NCI-H510A treated with DMSO at 0.1 percent for 48 hours (cell line): ENCODE results near the gene VTA1.
"Not testable (repeated sequence)": the region's sequence is repeated elsewhere in the genome, so short reads cannot be mapped to it uniquely, and the experiment has no call there.

Source experiments
- DNase-seq: peaks from one replicate; lab custom pipeline; 2025; lab: John Stamatoyannopoulos, UW

VTA1 gene

DNA sequence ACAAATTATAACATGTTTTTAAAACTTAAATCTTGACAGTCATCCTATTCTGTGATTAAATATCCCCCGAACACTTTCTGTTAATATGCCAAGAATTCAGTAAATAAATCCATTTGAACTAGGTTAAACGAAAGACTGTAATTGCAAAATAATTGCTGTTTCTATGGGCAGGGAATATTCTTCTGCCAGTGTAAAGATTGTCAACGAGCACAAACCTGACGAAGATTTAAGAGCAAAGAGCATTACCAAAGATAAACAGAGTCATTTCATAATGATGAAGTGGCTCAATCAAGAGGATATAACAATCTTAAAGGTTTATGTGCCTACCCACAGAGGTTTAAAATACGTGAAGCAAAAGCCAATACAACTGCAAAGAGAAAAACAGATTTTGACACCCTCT is 78.5 kb downstream of the VTA1 start:
- no peak for DNase-seq

DNA sequence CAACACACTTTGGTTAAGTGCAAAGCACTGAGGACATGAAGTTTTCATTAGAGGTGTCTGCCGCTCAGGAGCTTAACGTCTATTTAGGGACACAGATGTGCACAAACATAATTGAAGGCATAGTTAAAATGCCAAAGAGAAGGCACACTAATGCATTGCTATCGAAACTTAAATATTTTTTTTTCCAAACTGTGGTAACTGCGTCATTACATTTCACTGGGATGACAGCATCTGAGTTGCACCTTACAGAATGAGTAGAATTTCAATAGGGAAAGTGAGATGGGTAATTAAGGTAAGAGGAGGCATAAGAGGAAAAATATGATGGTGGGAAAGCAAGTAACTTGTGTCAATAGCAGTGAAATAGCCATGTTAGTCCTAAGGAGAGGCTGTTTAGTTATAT is 79.7 kb downstream of the VTA1 start:
- no peak for DNase-seq

DNA sequence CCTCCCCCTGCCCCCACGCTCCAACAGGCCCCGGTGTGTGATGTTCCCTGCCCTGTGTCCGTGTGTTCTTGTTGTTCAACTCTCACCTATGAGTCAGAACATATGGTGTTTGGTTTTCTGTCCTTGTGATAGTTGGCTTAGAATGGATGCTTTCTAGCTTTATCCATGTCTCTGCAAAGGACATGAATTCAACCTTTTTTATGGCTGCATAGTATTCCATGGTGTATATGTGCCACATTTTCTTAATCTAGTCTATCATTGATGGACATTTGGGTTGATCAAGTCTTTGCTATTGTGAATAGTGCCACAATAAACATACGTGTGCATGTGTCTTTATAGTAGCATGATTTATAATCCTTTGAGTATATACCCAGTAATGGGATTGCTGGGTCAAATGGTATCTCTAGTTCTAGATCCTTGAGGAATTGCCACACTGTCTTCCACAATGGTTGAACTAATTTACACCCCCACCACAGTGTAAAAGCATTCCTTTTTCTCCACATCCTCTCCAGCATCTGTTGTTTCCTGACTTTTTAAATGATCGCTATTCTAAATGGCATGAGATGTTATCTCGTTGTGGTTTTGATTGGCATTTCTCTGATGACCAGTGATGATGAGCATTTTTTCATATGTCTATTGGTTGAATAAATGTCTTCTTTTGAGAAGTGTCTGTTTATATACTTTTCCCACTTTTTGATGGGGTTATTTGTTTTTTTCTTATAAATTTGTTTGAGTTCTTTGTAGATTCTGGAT is 82.6 kb downstream of the VTA1 start:
- not testable (repeated sequence) for DNase-seq

DNA sequence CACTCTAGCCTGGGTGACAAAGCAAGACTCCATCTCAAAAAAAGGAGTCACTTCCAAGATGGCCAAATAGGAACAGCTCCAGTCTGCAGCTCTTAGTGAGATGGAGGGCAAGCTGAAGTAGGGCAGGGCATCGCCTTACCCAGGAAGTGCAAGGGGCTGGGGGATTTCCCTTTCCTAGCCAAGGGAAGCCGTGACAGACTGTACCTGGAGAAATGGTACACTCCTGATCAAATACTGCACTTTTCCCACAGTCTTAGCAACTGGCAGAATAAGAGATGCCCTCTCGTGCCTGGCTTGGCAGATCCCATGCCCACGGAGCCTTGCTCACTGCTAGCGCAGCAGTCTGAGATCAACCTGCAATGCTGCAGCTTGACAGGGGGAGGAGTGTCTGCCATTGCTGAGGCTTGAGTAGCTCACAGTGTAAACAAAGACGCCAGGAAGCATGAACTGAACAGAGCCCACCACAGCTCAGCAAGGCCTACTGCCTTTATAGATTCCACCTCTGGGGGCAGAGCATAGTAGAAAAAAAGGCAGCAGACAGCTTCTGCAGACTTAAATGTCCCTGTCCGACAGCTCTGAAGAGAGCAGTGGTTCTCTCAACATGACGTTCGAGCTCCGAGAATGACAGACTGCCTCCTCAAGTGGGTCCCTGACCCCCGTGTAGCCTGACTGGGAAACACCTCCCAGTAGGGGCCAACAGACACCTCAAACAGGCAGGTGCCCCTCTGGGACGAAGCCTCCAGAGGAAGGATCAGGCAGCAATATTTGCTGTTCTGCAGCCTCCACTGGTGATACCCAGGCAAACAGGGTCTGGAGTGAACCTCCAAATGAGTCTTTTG is 85.4 kb downstream of the VTA1 start:
- DNase-seq = peak; percentile 30

DNA sequence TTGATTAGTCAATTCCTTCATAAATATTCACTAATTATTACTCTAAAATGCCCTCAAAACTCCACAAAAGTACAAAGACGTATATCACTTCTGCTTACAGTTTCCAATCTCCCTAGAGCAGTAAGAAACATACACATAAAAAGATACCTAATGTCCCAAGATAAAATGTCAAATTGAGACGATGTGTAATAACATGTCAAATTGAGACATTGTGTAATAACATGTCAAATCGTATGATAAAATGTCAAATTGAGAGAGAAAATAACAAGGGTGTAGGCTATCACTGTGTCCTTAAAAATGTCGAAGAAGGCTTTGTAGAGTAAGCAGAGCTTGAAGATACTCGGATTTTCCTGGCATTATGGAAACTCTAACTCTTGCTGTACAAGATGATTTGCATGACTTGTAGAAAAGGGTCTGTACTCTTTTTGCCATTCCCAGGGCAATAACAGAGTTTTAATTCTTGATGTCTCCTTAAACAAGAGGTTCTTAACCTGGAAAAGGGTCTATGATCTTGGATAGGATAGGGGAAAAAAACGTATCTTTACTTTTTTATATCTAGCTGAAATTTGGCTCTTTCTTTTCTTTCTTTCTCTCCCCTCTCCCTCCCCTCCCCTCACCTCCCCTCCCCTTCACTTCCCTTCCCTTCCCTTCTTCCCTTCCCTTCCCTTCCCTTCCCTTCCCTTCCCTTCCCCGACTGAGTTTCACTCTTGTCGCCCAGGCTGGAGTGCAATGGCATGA is 87.1 kb downstream of the VTA1 start:
- DNase-seq = no peak

DNA sequence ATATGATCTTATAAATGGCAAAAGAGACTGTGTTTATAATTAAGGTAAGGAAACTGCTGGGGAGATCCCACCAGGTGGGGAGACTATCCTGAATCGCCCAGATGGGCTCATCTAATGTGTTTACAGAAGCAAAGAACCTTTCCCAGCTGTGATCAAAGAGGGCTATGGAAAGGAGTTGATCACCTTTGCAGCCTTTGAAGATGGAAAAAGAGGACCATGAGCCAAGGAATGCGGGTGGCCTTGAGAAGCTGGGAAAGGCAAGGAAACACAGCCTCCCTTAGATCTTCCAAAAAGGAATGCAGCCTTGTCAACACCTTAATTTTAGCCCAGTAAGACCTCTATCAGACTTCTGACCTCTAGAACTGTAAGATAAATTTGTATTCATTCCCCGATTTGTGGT is 88.2 kb downstream of the VTA1 start:
- no peak for DNase-seq

DNA sequence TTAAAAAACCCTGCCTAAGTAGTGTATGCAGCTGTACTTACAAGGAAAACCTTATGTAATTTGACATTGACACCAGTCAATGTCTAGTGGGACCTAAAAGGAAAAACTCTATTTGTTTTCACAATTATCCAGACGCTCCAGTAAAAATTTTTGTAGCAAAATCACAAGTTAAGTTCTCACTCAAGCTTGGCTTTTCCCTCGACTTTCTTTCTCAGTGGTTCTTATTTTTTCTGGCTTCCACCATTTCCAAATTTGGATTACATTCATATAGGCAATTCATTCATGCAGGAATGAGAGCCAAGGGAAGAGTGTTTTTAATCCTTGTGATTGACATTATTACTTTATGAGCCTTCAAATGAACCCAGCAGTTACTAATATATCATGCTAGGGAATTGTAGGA is 88.7 kb downstream of the VTA1 start:
- DNase-seq = no peak

DNA sequence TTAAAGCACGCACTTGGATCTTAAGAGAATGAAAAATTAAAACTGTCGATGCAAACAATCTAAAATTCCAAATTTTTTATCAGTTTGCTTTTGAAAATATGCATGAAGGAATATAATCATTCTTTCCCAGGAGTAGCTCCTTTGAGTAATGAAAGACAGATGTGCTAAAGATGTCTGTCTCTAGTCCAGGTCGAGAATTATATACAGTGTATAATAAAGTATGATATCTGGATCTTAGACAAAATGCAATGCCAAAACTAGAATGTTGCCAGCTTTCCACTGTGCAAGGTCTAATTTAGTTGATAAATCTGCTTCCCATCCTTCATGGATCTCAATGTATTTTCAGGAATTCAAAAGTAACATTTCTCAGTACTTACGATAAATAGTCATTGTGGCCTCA is 89.6 kb downstream of the VTA1 start:
- no peak for DNase-seq

DNA sequence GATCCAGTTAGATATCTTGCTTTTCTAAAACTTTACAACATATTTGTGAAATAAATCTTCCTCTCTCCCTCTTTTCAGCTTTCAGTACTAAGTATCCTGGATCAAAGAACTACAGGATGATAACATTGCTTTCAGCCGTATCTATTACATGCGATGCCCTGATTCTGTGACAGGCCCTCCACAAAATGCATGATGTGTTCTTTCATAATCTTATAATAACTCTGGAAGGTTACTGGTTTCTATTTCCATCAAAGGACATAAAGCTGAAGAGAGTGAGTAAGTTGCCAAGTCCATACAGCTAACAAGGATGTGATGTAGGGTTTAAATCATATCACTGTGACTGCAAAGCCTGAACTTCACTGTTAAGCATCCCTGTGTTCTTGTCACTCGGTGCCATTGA is 91.8 kb downstream of the VTA1 start:
- DNase-seq = no peak

DNA sequence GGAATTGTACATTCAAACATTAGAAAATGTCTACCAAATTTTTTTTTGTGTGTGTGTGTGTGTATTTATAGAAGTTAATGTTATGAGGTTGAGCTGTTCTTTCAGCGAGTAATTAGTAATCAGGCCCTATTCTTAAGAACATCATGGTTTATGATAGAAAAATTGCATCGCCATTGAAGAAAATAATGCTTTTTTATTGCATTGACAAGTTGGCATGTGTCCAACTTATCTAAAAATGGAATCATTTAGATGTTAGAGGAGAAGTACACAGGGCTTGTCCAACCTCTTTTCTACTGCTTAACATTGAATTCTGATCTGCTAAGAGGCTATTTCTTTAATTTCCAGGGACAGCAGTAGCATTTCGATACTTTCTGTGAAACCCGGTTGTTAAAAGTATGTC is 93.1 kb downstream of the VTA1 start:
- no peak for DNase-seq

DNA sequence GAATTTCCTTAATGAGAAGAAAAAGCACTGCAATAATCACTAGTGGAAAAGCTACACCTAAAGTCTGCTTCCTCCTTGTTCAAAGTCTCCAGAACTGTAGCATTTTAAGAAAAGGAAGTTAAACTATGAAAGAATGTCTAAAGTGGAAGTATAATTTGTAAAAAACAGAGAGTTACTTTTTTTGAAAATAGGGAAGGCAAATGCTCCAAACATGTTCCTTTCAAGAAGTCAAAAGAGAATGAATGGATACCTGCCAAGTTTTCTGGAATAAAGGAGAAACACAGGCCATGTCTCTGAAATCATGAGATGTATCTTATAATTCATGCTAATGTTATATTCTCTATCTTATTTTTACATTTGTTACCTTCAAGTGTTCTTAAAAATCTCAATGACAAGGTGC is 94.0 kb downstream of the VTA1 start:
- DNase-seq = no peak

DNA sequence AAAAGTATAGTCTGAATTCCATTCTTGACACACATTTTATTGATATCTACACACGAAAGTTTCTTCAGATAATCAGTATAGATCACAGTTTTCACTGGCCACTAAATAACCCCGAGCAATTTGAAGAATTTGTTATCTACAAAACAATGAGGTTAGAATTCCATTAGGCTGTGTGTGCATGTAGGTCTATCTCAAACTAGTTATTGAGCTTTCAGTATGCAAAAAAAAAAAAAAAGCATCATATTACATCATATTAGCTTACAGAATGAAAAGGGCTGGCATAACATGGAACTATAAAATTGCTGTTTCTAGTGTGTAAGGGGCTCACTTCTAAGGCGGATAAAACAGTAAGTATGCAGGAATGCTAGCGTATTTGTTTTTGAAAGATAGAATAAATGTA is 95.2 kb downstream of the VTA1 start:
- DNase-seq = no peak

DNA sequence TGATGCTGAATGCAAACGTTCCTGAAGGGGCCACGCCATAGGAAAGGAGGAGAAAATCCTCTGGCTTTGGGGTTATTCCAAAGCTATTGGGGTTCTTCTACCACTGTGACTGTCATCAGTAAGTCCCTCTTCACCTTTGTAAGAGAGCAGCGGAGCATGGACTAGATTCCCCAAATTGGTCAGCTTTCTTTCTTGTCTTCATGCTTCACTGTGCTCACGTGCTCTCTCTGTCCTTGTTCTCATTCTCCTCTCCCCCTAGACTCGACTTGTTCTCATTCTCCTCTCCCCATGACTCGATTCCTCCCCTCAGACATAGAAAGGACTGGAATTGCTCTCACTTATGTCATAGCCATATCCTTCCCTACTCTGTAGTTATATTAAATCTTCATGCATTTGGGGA is 99.9 kb downstream of the VTA1 start:
- no peak for DNase-seq

DNA sequence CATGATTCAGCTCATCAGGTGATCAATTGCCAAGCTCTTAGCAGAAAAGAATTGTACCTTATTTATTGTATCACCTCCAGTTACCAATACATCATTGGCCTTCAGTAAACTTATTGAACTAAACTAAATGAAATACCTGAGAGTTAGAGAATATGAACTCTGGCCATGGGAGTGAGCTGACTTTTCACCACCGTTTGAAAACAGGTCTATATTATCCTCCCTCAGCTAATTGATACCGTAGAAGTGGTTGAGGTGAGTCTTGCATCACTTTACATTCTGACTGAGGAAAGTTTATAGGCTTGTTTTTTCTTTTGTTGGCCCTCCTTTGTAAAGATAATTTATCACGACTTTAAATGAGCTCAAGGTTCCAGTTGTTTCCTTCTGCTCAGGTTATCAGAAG is 102.2 kb downstream of the VTA1 start:
- no peak for DNase-seq

DNA sequence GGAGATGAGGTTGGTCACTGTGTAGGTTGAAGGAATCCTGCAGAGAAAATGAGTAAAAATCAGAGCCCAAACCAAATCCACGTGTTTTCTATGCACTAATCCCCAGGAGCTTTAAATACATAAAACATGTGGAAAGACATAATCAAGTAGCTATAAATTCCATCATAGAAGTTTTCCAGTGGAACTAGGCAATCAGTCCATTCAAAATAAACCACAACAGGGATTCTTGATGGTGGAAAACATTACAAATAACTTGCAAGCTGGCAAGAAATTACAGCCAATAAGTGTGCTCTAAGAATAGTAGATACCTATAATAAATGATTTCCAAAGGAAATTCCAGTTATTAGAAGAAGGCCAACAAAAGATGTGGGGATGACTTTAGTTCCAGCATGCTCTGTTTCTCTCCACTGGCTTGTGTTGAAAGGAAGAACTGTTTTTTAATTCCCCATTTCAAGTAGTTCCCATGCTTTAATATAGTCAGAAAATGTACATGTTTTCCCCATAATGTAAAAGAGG is 104.9 kb downstream of the VTA1 start:
- no peak for DNase-seq

DNA sequence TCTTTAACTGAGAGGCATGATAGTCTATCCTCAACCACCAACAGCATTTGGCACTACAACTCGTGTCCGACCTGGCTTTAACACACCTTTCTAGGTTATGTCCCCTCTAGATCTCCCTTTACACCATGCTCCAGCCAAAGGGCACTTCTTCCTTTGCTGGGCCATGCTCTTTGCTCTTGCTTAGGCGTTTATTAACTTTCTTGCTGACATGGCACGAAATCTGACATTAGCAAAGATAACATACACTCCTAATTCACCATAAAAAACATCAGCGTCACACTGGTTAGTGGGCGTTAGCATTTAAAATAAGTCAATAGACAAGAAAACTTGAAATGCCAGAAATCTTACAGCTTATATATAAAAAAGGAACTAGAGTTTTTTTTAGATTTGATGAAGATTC is 107.5 kb downstream of the VTA1 start:
- no peak for DNase-seq

DNA sequence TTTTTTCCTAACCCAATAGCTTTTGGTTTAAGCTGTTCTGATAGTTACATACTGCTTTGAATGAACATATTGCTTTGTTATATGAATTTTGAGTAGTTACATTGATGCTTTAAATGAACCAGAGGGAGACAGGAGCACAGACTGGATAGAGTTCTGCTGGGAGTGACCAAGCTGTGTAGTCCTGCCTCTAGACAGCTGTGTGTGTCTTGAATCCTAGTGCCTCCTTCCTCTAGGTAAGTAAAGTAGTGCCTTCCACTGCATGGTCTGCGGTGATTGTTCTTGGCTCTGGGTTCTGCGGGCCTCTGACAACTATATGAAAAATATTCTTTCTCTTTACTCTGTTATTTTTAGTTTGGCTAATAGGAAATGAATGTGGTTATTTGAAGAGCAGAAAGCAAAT is 108.7 kb downstream of the VTA1 start:
- DNase-seq = no peak

DNA sequence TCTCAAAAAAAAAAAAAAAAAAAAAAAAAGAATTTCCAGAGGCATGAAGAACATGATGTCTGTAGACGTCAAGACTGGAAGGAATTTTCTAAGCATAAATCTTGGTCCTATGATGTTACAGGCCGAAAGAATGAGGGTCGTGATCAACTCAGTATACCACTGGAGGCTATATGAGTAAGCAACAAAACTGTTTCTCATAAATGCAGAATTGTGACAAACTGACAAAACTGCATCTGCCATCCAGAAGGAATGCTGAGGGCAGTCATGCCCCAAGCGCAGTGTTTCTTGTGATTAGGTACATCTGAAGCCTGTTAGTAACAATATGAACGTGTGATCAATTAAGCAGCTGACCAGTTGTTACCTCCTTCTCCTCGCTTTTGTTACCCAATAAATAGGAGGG is 111.2 kb downstream of the VTA1 start:
- DNase-seq = no peak

DNA sequence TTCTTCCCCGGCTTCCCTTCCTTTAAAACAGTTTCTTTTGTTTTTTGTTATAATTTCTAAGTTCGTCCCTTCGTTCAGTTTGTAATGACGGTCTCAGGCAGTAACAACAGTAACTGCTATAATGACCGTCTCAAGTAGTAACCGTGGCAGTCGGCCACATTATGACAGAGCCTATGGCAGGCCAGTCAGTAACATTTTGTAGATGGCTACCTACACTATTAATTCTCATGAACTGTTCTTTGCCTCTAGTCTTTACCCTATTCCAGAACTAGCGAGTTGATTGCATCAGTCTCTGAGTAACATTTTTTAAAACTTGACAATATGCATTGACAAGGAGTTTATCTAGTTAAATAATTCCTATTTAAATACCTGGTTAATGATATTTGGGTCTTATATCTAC is 111.7 kb downstream of the VTA1 start:
- no peak for DNase-seq

DNA sequence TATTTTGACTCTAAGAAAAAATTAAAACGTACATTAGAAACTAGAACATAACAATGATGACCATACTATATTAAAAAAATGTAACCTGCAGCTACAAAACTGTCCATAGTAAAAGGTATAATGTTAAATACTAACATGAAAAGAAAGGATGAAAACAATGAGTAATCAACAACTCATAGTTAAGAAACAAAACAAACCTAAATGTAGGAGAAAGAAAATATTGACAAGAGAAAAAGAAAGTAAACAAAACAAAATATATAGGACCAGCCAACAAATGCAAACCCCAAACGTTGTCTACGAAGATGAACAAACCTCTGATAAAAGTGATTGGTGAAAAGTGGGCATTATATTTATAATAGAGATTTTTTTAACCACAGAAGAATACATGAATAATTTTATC is 113.7 kb downstream of the VTA1 start:
- DNase-seq = no peak

DNA sequence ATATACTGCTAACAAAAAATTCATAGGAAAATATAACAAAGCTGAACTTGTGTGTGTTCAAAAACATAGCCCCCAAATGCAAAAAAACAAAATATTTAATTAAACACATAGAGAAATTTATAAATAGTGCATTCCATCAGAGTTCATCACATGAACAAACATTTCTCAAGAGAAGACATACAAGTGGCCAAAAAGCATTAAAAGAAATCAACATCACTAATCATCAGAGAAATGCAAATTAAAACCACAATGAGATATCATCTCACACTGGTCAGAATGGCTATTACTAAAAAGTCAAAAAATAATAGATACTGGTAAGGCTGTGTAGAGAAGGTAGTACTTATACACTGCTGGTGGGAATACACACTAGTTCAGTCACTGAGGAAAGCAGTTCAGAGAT is 115.2 kb downstream of the VTA1 start:
- DNase-seq = no peak

DNA sequence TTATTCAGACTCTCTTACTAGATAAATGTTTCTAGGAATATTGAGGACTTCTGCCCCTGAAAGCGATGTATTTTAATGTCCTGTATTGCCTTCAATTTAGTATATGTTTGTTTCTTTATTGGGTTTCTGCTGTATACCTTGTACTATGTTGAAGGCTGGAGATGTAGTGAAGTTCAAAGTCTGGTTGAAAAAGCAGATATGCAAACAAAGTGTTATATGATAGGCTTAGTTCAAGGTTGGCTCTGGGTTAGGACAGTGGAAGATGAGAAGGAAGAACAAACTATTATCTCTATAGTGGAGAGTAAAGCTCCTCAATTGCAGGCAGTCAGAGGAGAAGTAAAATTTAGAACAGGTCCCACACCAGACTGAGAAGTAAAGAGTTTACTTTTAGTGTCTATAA is 118.4 kb downstream of the VTA1 start:
- peak; percentile 5 for DNase-seq

DNA sequence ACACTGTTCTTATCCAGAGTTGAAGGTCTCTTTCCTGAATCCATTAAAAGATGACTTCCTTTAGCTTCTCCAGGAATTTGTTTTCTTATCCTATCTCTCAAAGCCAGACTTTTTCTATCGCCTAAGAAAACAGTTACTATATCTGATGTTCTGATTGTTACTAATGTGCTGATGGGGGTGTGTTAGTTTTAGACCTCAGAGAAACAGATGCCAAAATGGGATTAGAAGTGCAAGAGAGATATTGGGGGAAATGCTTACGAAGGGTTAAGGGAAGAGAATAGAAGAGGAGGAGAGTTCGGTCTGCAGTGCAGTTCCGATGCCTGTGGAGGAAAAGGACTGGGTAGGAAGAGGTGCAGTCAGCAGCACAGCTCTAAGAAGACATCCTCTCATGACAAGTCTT is 119.0 kb downstream of the VTA1 start:
- no peak for DNase-seq
